SK-N-SH (cell line): ENCODE data around the gene POLDIP3. TPM values are rescaled to one million over a fixed set of nuclear protein-coding genes. Genes with fewer than 3 reads are reported as not detected.

Source experiments
- CTCF ChIA-PET: fragments of 300-600, 350-600 bp; formaldehyde crosslinking; extraction: SDS; loops from one replicate; lab custom pipeline; 2021; lab: Yijun Ruan, JAX
- POLR2A ChIA-PET: fragments of 350-600 bp; sonication (Branson Sonifier 250); formaldehyde crosslinking; extraction: SDS; loops from one replicate; lab custom pipeline; 2020; ENCODE audit warnings: antibody characterized with exemption, inconsistent platforms; lab: Yijun Ruan, JAX
- DNase-seq: peaks from one replicate; pipeline ENCODE4 v3.0.0; 2012
- H2AFZ ChIP-seq: fragments of 200-600 bp; sonication (generic); 2 replicates; pipeline ENCODE4 v1.8.1; 2016; ENCODE audit warnings: antibody characterized with exemption, mild to moderate bottlenecking, low read depth
- H3F3A ChIP-seq: fragments of 200-600 bp; sonication (generic); replicated peaks from 2 replicates; pipeline ENCODE3; 2016; ENCODE audit warnings: antibody characterized with exemption, mild to moderate bottlenecking; ENCODE audit not compliant: insufficient read depth
- H3K27ac ChIP-seq, 2 experiments: fragments of 200-500 bp in 1 of 2; fragments of 200-600 bp in 1 of 2; sonication (Bioruptor generic) in 1 of 2; sonication (generic), shearing (Covaris generic) in 1 of 2; 2 replicates each; pipeline versions ENCODE4 v1.5.1 to v1.6.1; 2014 to 2016; ENCODE audit warnings: low read depth in 2 of 2, inconsistent platforms in 1 of 2, low read length in 1 of 2, mild to moderate bottlenecking in 1 of 2, mixed read lengths in 1 of 2
- H3K27me3 ChIP-seq: fragments of 200-600 bp; sonication (generic), shearing (Covaris generic); 2 replicates; pipeline ENCODE4 v1.6.1; 2016; ENCODE audit warnings: mixed run types; ENCODE audit not compliant: insufficient read depth
- H3K36me3 ChIP-seq, 2 experiments: fragments of 200-500 bp in 1 of 2; fragments of 200-600 bp in 1 of 2; sonication (Bioruptor generic) in 1 of 2; sonication (generic) in 1 of 2; replicated peaks in 1 of 2; 2 replicates each; pipeline versions ENCODE3 to v1.5.1; 2014 to 2016; ENCODE audit warnings: low read length in 1 of 2, mild to moderate bottlenecking in 1 of 2; ENCODE audit not compliant: insufficient read depth in 2 of 2, control insufficient read depth in 1 of 2
- H3K4me1 ChIP-seq, 2 experiments: fragments of 200-500 bp in 1 of 2; fragments of 200-600 bp in 1 of 2; sonication (Bioruptor generic) in 1 of 2; sonication (generic), shearing (Covaris generic) in 1 of 2; 2 replicates each; pipeline versions ENCODE4 v1.5.1 to v1.6.1; 2014 to 2016; ENCODE audit warnings: low read depth in 1 of 2, low read length in 1 of 2, mixed run types in 1 of 2; ENCODE audit not compliant: insufficient read depth in 2 of 2, control insufficient read depth in 1 of 2
- H3K4me2 ChIP-seq: fragments of 200-600 bp; sonication (generic), shearing (Covaris generic); 2 replicates; pipeline ENCODE4 v1.6.1; 2017; ENCODE audit warnings: mixed run types
- H3K4me3 ChIP-seq, 2 experiments: fragments of 200-500 bp in 1 of 2; fragments of 200-600 bp in 1 of 2; sonication (Bioruptor generic) in 1 of 2; sonication (generic), shearing (Covaris generic) in 1 of 2; 2 replicates each; pipeline versions ENCODE4 v1.5.1 to v1.8.1; 2014 to 2016; ENCODE audit warnings: low read depth in 2 of 2, inconsistent platforms in 1 of 2, low read length in 1 of 2, mild to moderate bottlenecking in 1 of 2, mixed read lengths in 1 of 2, moderate library complexity in 1 of 2
- H3K79me2 ChIP-seq: fragments of 200-600 bp; sonication (generic); 2 replicates; pipeline ENCODE4 v1.8.1; 2017; ENCODE audit warnings: mild to moderate bottlenecking; ENCODE audit not compliant: insufficient read depth
- H3K9ac ChIP-seq: fragments of 200-600 bp; sonication (generic); 2 replicates; pipeline ENCODE4 v1.6.1; 2017; ENCODE audit warnings: mixed run types
- H3K9me2 ChIP-seq: fragments of 200-600 bp; sonication (generic); 2 replicates; pipeline ENCODE4 v1.6.1; 2017; ENCODE audit warnings: mixed run types
- H3K9me3 ChIP-seq: fragments of 200-600 bp; sonication (generic); 2 replicates; pipeline ENCODE4 v1.6.1; 2017; ENCODE audit warnings: mixed run types, mild to moderate bottlenecking, moderate library complexity
- H4K20me1 ChIP-seq: fragments of 200-600 bp; sonication (generic); 2 replicates; pipeline ENCODE4 v1.6.1; 2017; ENCODE audit warnings: mild to moderate bottlenecking, mixed run types; ENCODE audit not compliant: insufficient read depth
- CHD2 ChIP-seq: fragments of 150-350 bp; IDR thresholded peaks from 2 replicates; pipeline ENCODE4 v1.6.1; 2018; ENCODE audit warnings: low read length; ENCODE audit not compliant: partially characterized antibody
- CTCF ChIP-seq: fragments of 200-600 bp; sonication (generic); IDR thresholded peaks from 2 replicates; pipeline ENCODE4 v1.6.1; 2017; ENCODE audit warnings: antibody characterized with exemption, mild to moderate bottlenecking, moderate library complexity
- EZH2phosphoT487 ChIP-seq: fragments of 200-600 bp; sonication (generic); IDR thresholded peaks from 2 replicates; pipeline ENCODE4 v1.6.1; 2017; ENCODE audit warnings: low read depth, mixed run types, mild to moderate bottlenecking, antibody characterized with exemption, moderate library complexity, borderline replicate concordance
- FOSL2 ChIP-seq: IDR thresholded peaks from 2 replicates; pipeline ENCODE4 v1.4.0; 2012; ENCODE audit warnings: low read depth, mild to moderate bottlenecking, moderate library complexity, borderline replicate concordance
- FOXM1 ChIP-seq: IDR thresholded peaks from 2 replicates; pipeline ENCODE4 v1.4.0; 2012; ENCODE audit warnings: low read depth, mild to moderate bottlenecking
- MEF2A ChIP-seq: IDR thresholded peaks from 2 replicates; pipeline ENCODE4 v1.4.0; 2012; ENCODE audit warnings: low read depth, borderline replicate concordance
- SMC3 ChIP-seq: IDR thresholded peaks from 2 replicates; pipeline ENCODE4 v1.6.1; 2012; ENCODE audit warnings: low read depth, low read length, improper control_type of control experiment
- TAF1 ChIP-seq: IDR thresholded peaks from 2 replicates; pipeline ENCODE4 v1.6.1; 2012; ENCODE audit warnings: low read depth, mild to moderate bottlenecking, low read length, moderate library complexity, borderline replicate concordance
- TCF12 ChIP-seq: IDR thresholded peaks from 2 replicates; pipeline ENCODE4 v1.4.0; 2012
- USF1 ChIP-seq: IDR thresholded peaks from 2 replicates; pipeline ENCODE4 v1.4.0; 2012; ENCODE audit warnings: low read depth, borderline replicate concordance
- WGBS: methylation state at CpG from one replicate; pipeline ENCODE4 v1.1.6; 2017; ENCODE audit warnings: low lambda C conversion rate; 5-methylcytosine and 5-hydroxymethylcytosine counted together
- polyA plus RNA-seq, 3 experiments: library from polyadenylated mRNA; depleted of rRNA; stranded (reverse); fragments of >200 nt; gene quantifications; 2 replicates each; pipeline ENCODE4 v1.2.3, GENCODE V29; 2012

The POLDIP3 gene
- polyA plus RNA-seq, 1 of the 3 experiments (the other 2 are of a cell fraction), result 18.8 TPM

- TF ChIP-seq CHD2 (no peak), MEF2A (no peak), USF1 (no peak), EZH2phosphoT487 (no peak), SMC3 (no peak), TAF1 (no peak), FOSL2 (no peak), TCF12 (no peak), CTCF (no peak)
- TF ChIP-seq, all 33 proteins: peak for 0
- Histone ChIP-seq H3K27me3 (no peaks in the 10 kb centered on the region), H2AFZ (no peak overlapping the region), H3K9me2 (no peaks in the 10 kb centered on the region), H3K9me3 (no peaks in the 10 kb centered on the region), H3K4me1 (no peaks in the 10 kb centered on the region), H3K27ac (no peak overlapping the region), H3K4me2 (no peak overlapping the region), H3K9ac (no peak overlapping the region), H3F3A (no peaks in the 10 kb centered on the region), H4K20me1 (no peaks in the 10 kb centered on the region), H3K36me3 (no peaks in the 10 kb centered on the region), H3K4me3 (no peak overlapping the region), H3K79me2 (peaks cover 2% of the 10 kb centered on the region; the same call in 1 of the 2 replicates)
- DNase-seq, result no peak
- CTCF ChIA-PET, result no interaction called here
- WGBS, result 96% methylated on average over 7 of the region's 7 CpGs
- POLR2A ChIA-PET, result no interaction called here
Measured at GRCh38 chr22:42654436-42655073, 39.9 kb upstream of the POLDIP3 start.

- no peaks in the 10 kb centered on the region for H3K36me3 ChIP-seq
- no peaks in the 10 kb centered on the region for H3K27me3 ChIP-seq
- TF ChIP-seq FOXM1 (no peak), CHD2 (no peak), USF1 (no peak), TAF1 (no peak)
- H4K20me1 ChIP-seq, result no peaks in the 10 kb centered on the region
- ChIA-PET POLR2A (no interaction called here), CTCF (interaction anchor here (0.7 to 1.4 kb wide), 2 partner anchors 9 to 22 kb away, joined by 3 read pairs; no protein-coding TSS in a partner anchor)
- no peaks in the 10 kb centered on the region for H3F3A ChIP-seq
- no peak overlapping the region for H3K9ac ChIP-seq
- no peak overlapping the region for H2AFZ ChIP-seq
- no peaks in the 10 kb centered on the region for H3K4me1 ChIP-seq
- H3K9me3 ChIP-seq, result no peaks in the 10 kb centered on the region
- DNase-seq, result no peak
- no peak overlapping the region for H3K27ac ChIP-seq
- peaks cover 3% of the 10 kb centered on the region; the same call in 1 of the 2 replicates for H3K79me2 ChIP-seq
- no peaks in the 10 kb centered on the region for H3K9me2 ChIP-seq
- H3K4me3 ChIP-seq, result no peak overlapping the region
- no peak overlapping the region for H3K4me2 ChIP-seq
- WGBS, result 95% methylated on average over 4 of the region's 4 CpGs
Measured at GRCh38 chr22:42653999-42654398, 39.3 kb upstream of the POLDIP3 start.
